OCI-LY1 (cell line): ENCODE data around the gene ORAI3.

Experiments
- CTCF ChIP-seq: fragments of 200-600 bp; sonication (generic), shearing (Covaris generic); IDR thresholded peaks from 2 replicates; pipeline ENCODE4 v1.5.1; 2017; ENCODE audit warnings: mild to moderate bottlenecking, antibody characterized with exemption, low read length, moderate library complexity, mixed read lengths
- EZH2 ChIP-seq: fragments of 200-600 bp; sonication (generic), shearing (Covaris generic); IDR thresholded peaks from 2 replicates; pipeline ENCODE4 v1.8.0; 2017; ENCODE audit warnings: borderline replicate concordance, mixed run types, mild to moderate bottlenecking, antibody characterized with exemption, low read length, moderate library complexity, mixed read lengths

DNA sequence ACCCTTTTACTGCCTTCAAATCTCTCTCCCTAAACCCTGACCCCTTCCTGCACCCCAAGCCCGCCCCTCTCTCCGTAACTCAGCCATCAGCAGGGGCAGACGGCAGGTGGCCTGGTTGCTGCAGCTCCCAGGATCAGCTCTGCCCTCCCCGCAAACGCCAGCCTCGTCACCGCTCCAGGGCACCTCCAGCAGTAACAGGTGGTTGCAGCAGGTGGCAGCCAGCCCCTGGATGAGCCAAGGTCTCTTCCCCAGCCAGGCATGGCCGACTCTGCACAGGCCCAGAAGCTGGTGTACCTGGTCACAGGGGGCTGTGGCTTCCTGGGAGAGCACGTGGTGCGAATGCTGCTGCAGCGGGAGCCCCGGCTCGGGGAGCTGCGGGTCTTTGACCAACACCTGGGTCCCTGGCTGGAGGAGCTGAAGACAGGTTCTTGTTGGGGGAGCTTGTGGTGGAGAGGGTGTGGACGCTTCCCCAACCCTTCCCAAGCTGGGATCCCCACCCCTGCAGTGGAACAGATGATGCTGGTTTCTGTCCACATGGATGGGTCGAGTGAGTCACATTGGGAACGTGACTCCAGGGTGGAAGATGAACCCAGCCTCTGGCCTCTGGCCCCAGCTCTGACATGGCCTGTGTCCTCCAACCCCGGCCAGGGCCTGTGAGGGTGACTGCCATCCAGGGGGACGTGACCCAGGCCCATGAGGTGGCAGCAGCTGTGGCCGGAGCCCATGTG, 36.7 kb downstream of the ORAI3 start:
- TF ChIP-seq CTCF = no peak
- TF ChIP-seq EZH2 = no peak
